A673 (cell line): ENCODE data around the gene QRICH2. TPM values are rescaled to one million over a fixed set of nuclear protein-coding genes. Genes with fewer than 3 reads are reported as not detected.

Experiments used
- BruUV-seq: library from RNA; stranded (reverse); fragments of 400-500 nt; replicated peaks from 2 replicates; lab custom pipeline; 2021; lab: Mats Ljungman, UMichigan
- CTCF ChIA-PET: fragments of 300-600 bp; sonication (Branson Sonifier 250); formaldehyde crosslinking; loops from one replicate; lab custom pipeline; 2022; ENCODE audit warnings: antibody characterized with exemption; lab: Charles Lee
- POLR2A ChIA-PET: fragments of 300-600 bp; sonication (Branson Sonifier 250); formaldehyde crosslinking; loops from one replicate; lab custom pipeline; 2022; ENCODE audit warnings: antibody characterized with exemption; ENCODE audit not compliant: low non-redundant PET; lab: Charles Lee
- DNase-seq: peaks from one replicate; pipeline ENCODE4 v3.0.0-alpha.2; 2015; ENCODE audit warnings: low spot score
- H3K27ac ChIP-seq: fragments of 200-600 bp; sonication (generic); 2 replicates; pipeline ENCODE4 v1.5.1; 2016; ENCODE audit warnings: mixed run types, low read depth, mild to moderate bottlenecking, mixed read lengths, antibody characterized with exemption, low read length; ENCODE audit not compliant: poor library complexity, severe bottlenecking
- H3K27me3 ChIP-seq: fragments of 200-600 bp; sonication (generic); replicated peaks from 2 replicates; pipeline ENCODE4 v1.6.1; 2017; ENCODE audit warnings: mixed run types, low read depth, mild to moderate bottlenecking, mixed read lengths, antibody characterized with exemption, low read length; ENCODE audit not compliant: insufficient read depth, poor library complexity
- H3K36me3 ChIP-seq: fragments of 200-600 bp; sonication (generic); 2 replicates; pipeline ENCODE4 v1.6.1; 2016; ENCODE audit warnings: mixed run types, mild to moderate bottlenecking, mixed read lengths, antibody characterized with exemption, low read length; ENCODE audit not compliant: insufficient read depth, poor library complexity, severe bottlenecking
- H3K4me1 ChIP-seq: fragments of 200-600 bp; sonication (generic); 2 replicates; pipeline ENCODE4 v1.6.1; 2017; ENCODE audit warnings: mixed run types, mild to moderate bottlenecking, mixed read lengths, antibody characterized with exemption, low read length; ENCODE audit not compliant: insufficient read depth, poor library complexity, severe bottlenecking
- H3K4me3 ChIP-seq: fragments of 200-600 bp; sonication (generic); 2 replicates; pipeline ENCODE4 v1.5.1; 2016; ENCODE audit warnings: low read depth, mixed run types, mild to moderate bottlenecking, mixed read lengths, low read length; ENCODE audit not compliant: poor library complexity, severe bottlenecking
- H3K9me3 ChIP-seq: fragments of 200-600 bp; sonication (generic); 2 replicates; pipeline ENCODE4 v1.6.1; 2016; ENCODE audit warnings: mixed run types, low read depth, mild to moderate bottlenecking, mixed read lengths, antibody characterized with exemption, low read length; ENCODE audit not compliant: poor library complexity, severe bottlenecking
- EZH2 ChIP-seq: fragments of 200-600 bp; sonication (generic); IDR thresholded peaks from 2 replicates; pipeline ENCODE4 v1.6.1; 2017; ENCODE audit warnings: borderline replicate concordance, low read depth, mild to moderate bottlenecking, mixed read lengths, antibody characterized with exemption, low read length; ENCODE audit not compliant: poor library complexity, severe bottlenecking
- intact Hi-C: fragments of 100-400 bp; cut with micrococcal nuclease; formaldehyde crosslinking; loops from one replicate; pipeline ENCODE4 v1.10.0; 2022; ENCODE audit not compliant: unreplicated experiment
- total RNA-seq: library from RNA; stranded (reverse); gene quantifications from 2 replicates; pipeline ENCODE4 v1.2.3, GENCODE V29; 2021
- TF ChIP-seq, protein P1 (sequence below): fragments of 300-800, 200-600 bp; sonication (generic); conservative IDR thresholded peaks from 2 replicates; pipeline ENCODE4 v1.5.1; 2017; ENCODE audit warnings: low read depth, mild to moderate bottlenecking, antibody characterized with exemption, low read length, moderate library complexity, mixed read lengths

The QRICH2 gene
- total RNA-seq, 1 experiment from 2014 or later: 4.3 TPM

DNA sequence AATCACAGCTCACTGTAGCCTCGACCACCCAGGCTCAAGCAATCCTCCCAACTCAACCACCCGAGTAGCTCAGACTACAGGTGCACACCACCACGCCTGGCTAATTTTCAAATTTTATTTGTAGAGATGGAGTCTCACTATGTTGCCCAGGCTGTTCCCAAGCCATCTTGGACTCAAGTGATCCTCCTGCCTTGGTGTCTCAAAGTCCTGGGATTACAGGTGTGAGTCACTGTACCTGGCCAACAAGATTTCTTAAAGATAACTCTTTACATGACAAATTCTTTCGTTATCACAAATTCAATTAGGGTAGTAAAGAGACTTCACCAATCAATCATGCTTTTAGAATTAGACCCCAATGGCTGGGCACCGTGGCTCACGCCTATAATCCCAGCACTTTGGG is 33.2 kb upstream of the QRICH2 start:
- intact Hi-C loops: no loop called here
- H3K27me3 ChIP-seq: no peaks in the 10 kb centered on the region
- no peak overlapping the region for H3K27ac ChIP-seq
- ChIA-PET POLR2A (no interaction called here), CTCF (no interaction called here)
- no peaks in the 10 kb centered on the region for H3K9me3 ChIP-seq
- H3K4me1 ChIP-seq: no peaks in the 10 kb centered on the region
- H3K4me3 ChIP-seq: no peak overlapping the region
- no TSS peak for BruUV-seq
- no peak for DNase-seq
- TF ChIP-seq, protein P1, sequence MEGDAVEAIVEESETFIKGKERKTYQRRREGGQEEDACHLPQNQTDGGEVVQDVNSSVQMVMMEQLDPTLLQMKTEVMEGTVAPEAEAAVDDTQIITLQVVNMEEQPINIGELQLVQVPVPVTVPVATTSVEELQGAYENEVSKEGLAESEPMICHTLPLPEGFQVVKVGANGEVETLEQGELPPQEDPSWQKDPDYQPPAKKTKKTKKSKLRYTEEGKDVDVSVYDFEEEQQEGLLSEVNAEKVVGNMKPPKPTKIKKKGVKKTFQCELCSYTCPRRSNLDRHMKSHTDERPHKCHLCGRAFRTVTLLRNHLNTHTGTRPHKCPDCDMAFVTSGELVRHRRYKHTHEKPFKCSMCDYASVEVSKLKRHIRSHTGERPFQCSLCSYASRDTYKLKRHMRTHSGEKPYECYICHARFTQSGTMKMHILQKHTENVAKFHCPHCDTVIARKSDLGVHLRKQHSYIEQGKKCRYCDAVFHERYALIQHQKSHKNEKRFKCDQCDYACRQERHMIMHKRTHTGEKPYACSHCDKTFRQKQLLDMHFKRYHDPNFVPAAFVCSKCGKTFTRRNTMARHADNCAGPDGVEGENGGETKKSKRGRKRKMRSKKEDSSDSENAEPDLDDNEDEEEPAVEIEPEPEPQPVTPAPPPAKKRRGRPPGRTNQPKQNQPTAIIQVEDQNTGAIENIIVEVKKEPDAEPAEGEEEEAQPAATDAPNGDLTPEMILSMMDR: no peak
- no peak for TF ChIP-seq EZH2
- H3K36me3 ChIP-seq: peaks cover 13% of the 10 kb centered on the region

- TF ChIP-seq, protein P1: no peak
- no peak for TF ChIP-seq EZH2
- ChIA-PET CTCF (no interaction called here), POLR2A (no interaction called here)
- Histone ChIP-seq H3K27me3 (no peaks in the 10 kb centered on the region), H3K4me3 (no peak overlapping the region), H3K27ac (no peak overlapping the region), H3K4me1 (no peaks in the 10 kb centered on the region), H3K36me3 (peaks cover 8% of the 10 kb centered on the region), H3K9me3 (no peaks in the 10 kb centered on the region)
- no peak for DNase-seq
- intact Hi-C loops: no loop called here
- BruUV-seq: no TSS peak
Measured at GRCh38 chr17:76337413-76337777, 29.3 kb upstream of the QRICH2 start.

DNA sequence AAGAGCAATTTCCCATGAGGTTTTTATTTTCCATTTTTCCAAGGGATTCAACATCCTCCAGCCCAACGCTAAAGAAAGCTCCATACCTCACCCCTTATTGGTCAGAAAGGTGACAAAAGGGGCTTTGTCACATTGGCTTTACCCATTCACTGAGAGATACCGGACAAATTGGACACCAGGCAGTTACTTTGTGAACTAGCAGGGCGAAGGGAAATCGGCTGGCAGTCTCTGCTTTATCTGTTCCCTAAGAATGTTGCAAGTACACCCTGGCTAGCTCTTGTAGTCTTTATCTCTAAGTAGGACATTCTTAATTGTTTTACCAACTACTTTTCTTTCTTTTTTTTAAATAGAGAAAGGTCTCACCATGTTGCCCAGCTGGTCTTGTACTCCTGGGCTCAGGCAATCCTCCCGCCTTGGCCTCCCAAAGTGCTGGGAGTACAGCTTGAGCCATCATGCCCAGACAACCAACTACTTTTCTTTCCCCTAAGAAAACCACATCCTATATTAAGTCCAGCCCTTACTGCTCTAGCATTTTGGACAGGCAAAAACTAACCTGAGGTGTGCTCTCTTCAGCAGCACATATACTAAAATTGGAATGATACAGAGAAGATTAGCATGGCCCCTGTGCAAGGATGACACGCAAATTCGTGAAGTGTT is 28.8 kb upstream of the QRICH2 start:
- Histone ChIP-seq H3K4me3 (no peak overlapping the region), H3K36me3 (peaks cover 4% of the 10 kb centered on the region), H3K27me3 (no peaks in the 10 kb centered on the region), H3K27ac (no peak overlapping the region), H3K4me1 (no peaks in the 10 kb centered on the region), H3K9me3 (no peaks in the 10 kb centered on the region)
- ChIA-PET CTCF (no interaction called here), POLR2A (no interaction called here)
- intact Hi-C loops: no loop called here
- TF ChIP-seq, protein P1: no peak
- TF ChIP-seq EZH2: no peak
- DNase-seq: no peak
- no TSS peak for BruUV-seq
